ENCODE data around the gene ADAMTSL1. TPM values are rescaled to one million over a fixed set of nuclear protein-coding genes. Genes with fewer than 3 reads are reported as not detected.

The ADAMTSL1 gene
- total and polyA plus RNA-seq, 4 donors: 0.31 to 3.4 (median 1.9) TPM

DNA sequence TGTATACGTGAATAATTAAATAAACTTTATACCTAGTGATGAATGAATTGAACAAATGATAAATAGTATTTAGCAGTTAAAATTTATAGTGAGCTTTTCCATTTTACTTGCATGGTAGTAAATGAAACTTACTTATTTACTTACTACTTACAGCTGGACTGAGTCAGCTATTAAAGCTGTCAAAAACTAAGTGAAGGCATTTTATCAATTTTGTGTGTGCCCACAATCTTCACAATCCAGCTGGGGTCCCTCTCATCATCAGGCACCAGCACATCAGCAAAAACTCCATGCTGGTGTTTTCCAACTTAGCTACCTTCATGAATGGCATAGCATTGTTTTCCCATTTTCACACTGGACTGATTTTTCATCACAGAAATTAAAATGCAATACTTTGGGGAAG, 478.0 kb downstream of the ADAMTSL1 start:
- Histone ChIP-seq H3K27ac (ENCODE audit: low read depth in 1 of 2, low read length in 2 of 2) (no peak overlapping the region), H3K9me3 (ENCODE audit: control insufficient read depth in 4 of 4, low read length in 3 of 4) (no peaks in the 10 kb centered on the region), H3K9ac (ENCODE audit: low read depth in 1 of 2, low read length in 2 of 2) (no peak overlapping the region), H3K4me3 (ENCODE audit: low read depth in 1 of 3, low read length in 3 of 3) (no peak overlapping the region), H3K4me1 (ENCODE audit: control insufficient read depth in 4 of 4, insufficient read depth in 4 of 4, low read length in 3 of 4) (no peaks in the 10 kb centered on the region), H3K36me3 (ENCODE audit: control insufficient read depth in 4 of 4, insufficient read depth in 3 of 4, low read depth in 1 of 4, low read length in 3 of 4) (no peaks in the 10 kb centered on the region), H3K27me3 (ENCODE audit: control insufficient read depth in 4 of 4, insufficient read depth in 4 of 4, low read length in 3 of 4) (no peaks in the 10 kb centered on the region)
- 72% methylated on average over 1 of the region's 1 CpG for WGBS
- no peak for DNase-seq (ENCODE audit: low spot score)
- TF ChIP-seq JUND (IDR thresholded peaks at IDR 0.05) (no peak), FOXA2 (IDR thresholded peaks at IDR 0.05) (no peak), EGR1 (IDR thresholded peaks at IDR 0.05; ENCODE audit: low read depth in 2 of 2) (no peak), YY1 (IDR thresholded peaks at IDR 0.05) (no peak)
- TF ChIP-seq, protein P1, sequence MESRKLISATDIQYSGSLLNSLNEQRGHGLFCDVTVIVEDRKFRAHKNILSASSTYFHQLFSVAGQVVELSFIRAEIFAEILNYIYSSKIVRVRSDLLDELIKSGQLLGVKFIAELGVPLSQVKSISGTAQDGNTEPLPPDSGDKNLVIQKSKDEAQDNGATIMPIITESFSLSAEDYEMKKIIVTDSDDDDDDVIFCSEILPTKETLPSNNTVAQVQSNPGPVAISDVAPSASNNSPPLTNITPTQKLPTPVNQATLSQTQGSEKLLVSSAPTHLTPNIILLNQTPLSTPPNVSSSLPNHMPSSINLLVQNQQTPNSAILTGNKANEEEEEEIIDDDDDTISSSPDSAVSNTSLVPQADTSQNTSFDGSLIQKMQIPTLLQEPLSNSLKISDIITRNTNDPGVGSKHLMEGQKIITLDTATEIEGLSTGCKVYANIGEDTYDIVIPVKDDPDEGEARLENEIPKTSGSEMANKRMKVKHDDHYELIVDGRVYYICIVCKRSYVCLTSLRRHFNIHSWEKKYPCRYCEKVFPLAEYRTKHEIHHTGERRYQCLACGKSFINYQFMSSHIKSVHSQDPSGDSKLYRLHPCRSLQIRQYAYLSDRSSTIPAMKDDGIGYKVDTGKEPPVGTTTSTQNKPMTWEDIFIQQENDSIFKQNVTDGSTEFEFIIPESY (IDR thresholded peaks at IDR 0.05): no peak

DNA sequence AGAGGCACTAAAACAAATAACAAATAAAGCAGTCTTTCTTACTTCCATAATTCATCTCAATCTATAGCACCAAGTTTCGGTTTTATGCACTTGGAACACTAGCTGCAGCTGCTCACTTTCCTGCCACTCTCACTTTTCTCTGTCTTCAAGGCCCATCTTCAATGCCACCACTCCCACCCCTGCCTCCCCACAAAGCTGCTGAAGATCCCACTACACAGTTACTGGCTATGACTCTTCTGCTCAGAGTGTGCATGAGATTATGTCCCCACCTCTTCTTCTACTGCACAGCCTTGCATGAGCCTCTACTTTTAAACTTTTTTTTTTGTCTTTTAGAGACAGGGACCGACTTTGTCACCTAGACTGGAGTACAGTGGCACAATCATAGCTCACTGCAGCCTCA, 481.7 kb downstream of the ADAMTSL1 start:
- H3K4me1 ChIP-seq (ENCODE audit: control insufficient read depth in 4 of 4, insufficient read depth in 4 of 4, low read length in 3 of 4): no peaks in the 10 kb centered on the region
- 64% methylated on average over 2 of the region's 2 CpGs for WGBS
- H3K9ac ChIP-seq (ENCODE audit: low read depth in 1 of 2, low read length in 2 of 2): no peak overlapping the region
- H3K27me3 ChIP-seq (ENCODE audit: control insufficient read depth in 4 of 4, insufficient read depth in 4 of 4, low read length in 3 of 4): no peaks in the 10 kb centered on the region
- H3K9me3 ChIP-seq (ENCODE audit: control insufficient read depth in 4 of 4, low read length in 3 of 4): no peaks in the 10 kb centered on the region
- DNase-seq (ENCODE audit: low spot score): no peak
- TF ChIP-seq, protein P2, sequence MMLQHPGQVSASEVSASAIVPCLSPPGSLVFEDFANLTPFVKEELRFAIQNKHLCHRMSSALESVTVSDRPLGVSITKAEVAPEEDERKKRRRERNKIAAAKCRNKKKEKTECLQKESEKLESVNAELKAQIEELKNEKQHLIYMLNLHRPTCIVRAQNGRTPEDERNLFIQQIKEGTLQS (IDR thresholded peaks at IDR 0.05): no peak
- TF ChIP-seq HNF4A (conservative IDR thresholded peaks at IDR 0.05) (no peak), EGR1 (IDR thresholded peaks at IDR 0.05; ENCODE audit: low read depth in 2 of 2) (no peak)
- TF ChIP-seq, protein P3, sequence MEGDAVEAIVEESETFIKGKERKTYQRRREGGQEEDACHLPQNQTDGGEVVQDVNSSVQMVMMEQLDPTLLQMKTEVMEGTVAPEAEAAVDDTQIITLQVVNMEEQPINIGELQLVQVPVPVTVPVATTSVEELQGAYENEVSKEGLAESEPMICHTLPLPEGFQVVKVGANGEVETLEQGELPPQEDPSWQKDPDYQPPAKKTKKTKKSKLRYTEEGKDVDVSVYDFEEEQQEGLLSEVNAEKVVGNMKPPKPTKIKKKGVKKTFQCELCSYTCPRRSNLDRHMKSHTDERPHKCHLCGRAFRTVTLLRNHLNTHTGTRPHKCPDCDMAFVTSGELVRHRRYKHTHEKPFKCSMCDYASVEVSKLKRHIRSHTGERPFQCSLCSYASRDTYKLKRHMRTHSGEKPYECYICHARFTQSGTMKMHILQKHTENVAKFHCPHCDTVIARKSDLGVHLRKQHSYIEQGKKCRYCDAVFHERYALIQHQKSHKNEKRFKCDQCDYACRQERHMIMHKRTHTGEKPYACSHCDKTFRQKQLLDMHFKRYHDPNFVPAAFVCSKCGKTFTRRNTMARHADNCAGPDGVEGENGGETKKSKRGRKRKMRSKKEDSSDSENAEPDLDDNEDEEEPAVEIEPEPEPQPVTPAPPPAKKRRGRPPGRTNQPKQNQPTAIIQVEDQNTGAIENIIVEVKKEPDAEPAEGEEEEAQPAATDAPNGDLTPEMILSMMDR (IDR thresholded peaks at IDR 0.05; ENCODE audit: low read depth, low read length, missing input control): no peak
- H3K36me3 ChIP-seq (ENCODE audit: control insufficient read depth in 4 of 4, insufficient read depth in 3 of 4, low read depth in 1 of 4, low read length in 3 of 4): no peaks in the 10 kb centered on the region
- H3K27ac ChIP-seq (ENCODE audit: low read depth in 1 of 2, low read length in 2 of 2): no peak overlapping the region
- H3K4me3 ChIP-seq (ENCODE audit: low read depth in 1 of 3, low read length in 3 of 3): no peak overlapping the region

Small RNAs within 50 kb of the gene (small RNA-seq; reads per million reads assigned to genes)
- gene MIR3152: not detected
